ENCODE results near the gene KCNMB4.

The KCNMB4 gene

DNA sequence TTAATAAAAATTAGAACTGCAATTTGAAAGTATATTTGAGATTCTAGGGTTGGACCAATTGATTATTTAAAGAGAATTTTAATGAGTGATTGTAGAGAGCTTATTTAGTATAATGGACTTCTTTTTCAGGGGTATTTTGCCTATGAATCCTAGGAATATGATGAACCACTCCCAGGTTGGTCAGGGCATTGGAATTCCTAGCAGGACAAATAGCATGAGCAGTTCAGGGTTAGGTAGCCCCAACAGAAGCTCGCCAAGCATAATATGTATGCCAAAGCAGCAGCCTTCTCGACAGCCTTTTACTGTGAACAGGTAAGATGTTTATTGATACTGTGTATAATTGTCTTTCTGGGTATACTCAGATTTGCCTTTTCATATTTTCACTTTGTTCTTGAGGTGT, 35.9 kb upstream of the KCNMB4 start:
- no peak for DNase-seq (ENCODE audit: low read depth)

DNA sequence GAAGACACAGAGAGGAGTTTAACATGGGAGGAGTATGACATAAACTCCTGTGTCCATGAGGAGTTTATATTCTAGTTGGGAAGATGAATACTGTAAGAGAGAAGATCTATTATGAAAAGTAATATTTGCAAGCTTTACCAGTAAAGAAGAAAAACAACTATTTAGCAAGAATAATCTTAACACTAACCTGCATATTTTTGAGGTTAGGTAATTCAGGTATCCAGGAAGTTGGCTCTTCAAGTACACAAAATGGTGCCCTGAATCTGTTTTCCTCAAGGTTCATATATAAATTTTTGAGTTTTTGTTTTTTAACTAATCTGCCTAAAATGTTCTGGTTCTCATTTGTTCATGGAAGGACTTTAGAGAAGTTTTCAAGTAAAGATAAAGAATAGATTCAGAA, 33.9 kb upstream of the KCNMB4 start:
- TF ChIP-seq, protein P1, sequence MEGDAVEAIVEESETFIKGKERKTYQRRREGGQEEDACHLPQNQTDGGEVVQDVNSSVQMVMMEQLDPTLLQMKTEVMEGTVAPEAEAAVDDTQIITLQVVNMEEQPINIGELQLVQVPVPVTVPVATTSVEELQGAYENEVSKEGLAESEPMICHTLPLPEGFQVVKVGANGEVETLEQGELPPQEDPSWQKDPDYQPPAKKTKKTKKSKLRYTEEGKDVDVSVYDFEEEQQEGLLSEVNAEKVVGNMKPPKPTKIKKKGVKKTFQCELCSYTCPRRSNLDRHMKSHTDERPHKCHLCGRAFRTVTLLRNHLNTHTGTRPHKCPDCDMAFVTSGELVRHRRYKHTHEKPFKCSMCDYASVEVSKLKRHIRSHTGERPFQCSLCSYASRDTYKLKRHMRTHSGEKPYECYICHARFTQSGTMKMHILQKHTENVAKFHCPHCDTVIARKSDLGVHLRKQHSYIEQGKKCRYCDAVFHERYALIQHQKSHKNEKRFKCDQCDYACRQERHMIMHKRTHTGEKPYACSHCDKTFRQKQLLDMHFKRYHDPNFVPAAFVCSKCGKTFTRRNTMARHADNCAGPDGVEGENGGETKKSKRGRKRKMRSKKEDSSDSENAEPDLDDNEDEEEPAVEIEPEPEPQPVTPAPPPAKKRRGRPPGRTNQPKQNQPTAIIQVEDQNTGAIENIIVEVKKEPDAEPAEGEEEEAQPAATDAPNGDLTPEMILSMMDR (IDR thresholded peaks at IDR 0.05; ENCODE audit: low read length, missing control alignments): no peak
- H3K4me3 ChIP-seq (replicated peaks; ENCODE audit: low read depth, low read length): no peak overlapping the region
- DNase-seq (ENCODE audit: low read depth): no peak

More for the DNA sequence above, 35.9 kb upstream of the KCNMB4 start:
- TF ChIP-seq, protein P1 (IDR thresholded peaks at IDR 0.05; ENCODE audit: low read length, missing control alignments): no peak
- H3K4me3 ChIP-seq (replicated peaks; ENCODE audit: low read depth, low read length): no peak overlapping the region

DNA sequence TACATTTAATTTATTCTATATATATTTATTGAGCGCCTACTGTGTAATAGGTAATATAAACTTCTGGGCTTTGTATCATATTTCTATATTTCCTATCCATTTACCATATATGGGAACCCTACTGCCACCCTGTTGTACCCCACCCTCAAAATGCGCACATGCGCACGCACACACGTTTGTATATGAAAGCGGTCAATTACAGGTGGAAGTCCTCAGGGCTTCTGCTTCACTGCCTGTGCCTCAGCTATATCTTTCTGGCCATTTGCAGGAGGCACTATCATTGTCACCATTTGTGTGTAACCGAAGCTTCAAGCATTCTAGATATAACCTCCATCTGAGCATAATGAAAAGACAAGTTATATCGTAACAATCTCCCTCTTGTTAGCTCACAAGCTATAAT, 31.3 kb upstream of the KCNMB4 start:
- no peak overlapping the region for H3K4me3 ChIP-seq (replicated peaks; ENCODE audit: low read depth, low read length)
- TF ChIP-seq, protein P1 (IDR thresholded peaks at IDR 0.05; ENCODE audit: low read length, missing control alignments): no peak
- no peak for DNase-seq (ENCODE audit: low read depth)

DNA sequence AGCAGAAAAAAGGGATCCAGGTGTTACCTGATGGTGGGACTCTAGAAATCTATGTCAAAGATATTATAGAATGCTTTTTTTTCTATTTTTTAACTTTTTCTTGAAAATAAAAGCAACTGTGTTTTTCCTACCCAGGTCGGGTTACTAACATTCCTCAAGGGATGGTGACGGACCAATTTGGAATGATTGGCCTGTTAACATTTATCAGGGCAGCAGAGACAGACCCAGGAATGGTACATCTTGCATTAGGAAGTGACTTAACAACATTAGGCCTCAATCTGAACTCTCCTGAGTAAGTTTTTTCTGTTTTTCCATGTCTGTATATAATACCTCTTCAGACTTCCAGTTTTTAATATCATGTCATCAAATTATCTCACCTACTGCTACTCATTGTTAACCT, 27.6 kb upstream of the KCNMB4 start:
- no peak for DNase-seq (ENCODE audit: low read depth)
- TF ChIP-seq, protein P1 (IDR thresholded peaks at IDR 0.05; ENCODE audit: low read length, missing control alignments): no peak
- no peak overlapping the region for H3K4me3 ChIP-seq (replicated peaks; ENCODE audit: low read depth, low read length)

DNA sequence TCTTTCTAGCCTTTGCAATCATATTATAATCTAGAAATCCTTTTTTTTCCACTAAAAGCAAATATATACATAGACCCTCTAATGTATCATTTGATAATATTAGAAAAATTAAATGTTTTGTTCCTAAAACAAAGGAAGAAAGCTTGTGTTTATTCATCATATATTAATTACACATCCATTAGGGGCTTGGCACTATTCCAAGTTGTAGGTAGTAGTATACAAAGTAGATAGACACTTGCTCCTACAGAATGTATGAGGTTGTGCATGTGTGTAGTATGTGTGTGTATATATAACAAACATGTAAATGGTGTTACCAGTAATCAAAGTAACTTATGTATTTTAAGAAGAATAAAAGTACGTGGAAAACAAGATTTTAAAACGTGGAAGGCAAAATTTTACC, 15.0 kb upstream of the KCNMB4 start:
- TF ChIP-seq, protein P1 (IDR thresholded peaks at IDR 0.05; ENCODE audit: low read length, missing control alignments): no peak
- no peak overlapping the region for H3K4me3 ChIP-seq (replicated peaks; ENCODE audit: low read depth, low read length)
- DNase-seq (ENCODE audit: low read depth): no peak

DNA sequence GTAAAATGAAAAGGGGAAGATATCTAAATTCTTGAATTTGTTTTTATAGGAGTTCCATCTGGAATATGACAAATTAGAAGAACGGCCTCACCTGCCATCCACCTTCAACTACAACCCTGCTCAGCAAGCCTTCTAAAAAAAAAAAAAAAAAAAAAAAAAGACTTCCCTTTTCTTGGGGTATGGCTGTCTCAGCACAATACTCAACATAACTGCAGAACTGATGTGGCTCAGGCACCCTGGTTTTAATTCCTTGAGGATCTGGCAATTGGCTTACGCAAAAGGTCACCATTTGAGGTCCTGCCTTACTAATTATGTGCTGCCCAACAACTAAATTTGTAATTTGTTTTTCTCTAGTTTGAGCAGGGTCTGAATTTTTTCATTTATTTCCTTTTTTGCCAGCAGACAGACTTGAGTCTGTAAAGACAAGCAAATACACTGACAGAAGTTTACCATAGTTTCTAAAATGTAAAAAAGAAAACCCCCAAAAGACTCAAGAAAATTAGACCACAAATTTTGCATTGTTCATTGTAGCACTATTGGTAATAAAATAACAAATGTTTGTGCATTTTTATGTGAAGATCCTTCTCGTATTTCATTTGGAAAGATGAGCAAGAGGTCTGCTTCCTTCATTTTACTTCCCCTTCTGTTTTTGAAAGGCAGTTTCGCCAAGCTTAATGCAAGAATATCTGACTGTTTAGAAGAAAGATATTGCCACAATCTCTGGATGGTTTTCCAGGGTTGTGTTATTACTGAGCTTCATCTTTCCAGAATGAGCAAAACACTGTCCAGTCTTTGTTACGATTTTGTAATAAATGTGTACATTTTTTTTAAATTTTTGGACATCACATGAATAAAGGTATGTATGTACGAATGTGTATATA, 12.1 kb upstream of the KCNMB4 start:
- H3K4me3 ChIP-seq (replicated peaks; ENCODE audit: low read depth, low read length): no peak overlapping the region
- TF ChIP-seq, protein P1 (IDR thresholded peaks at IDR 0.05; ENCODE audit: low read length, missing control alignments): no peak
- DNase-seq (ENCODE audit: low read depth): no peak

DNA sequence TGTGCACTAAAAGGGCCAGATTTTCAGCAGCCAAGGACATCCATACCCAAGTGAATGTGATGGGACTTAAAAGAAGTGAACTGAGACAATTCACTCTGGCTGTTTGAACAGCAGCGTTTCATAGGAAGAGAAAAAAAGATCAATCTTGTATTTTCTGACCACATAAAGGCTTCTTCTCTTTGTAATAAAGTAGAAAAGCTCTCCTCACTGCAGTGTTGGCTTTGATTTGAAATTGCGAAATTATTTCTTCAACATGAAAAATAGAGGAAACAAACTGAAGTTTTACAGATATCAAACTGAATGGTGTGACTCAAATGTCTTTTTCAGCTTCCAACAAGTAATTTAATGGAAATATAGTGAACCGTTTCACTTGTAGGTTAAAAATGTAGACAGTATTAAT, 11.3 kb upstream of the KCNMB4 start:
- H3K4me3 ChIP-seq (replicated peaks; ENCODE audit: low read depth, low read length): no peak overlapping the region
- TF ChIP-seq, protein P1 (IDR thresholded peaks at IDR 0.05; ENCODE audit: low read length, missing control alignments): no peak
- peak; percentile 65 for DNase-seq (ENCODE audit: low read depth)

Data from fibroblast of pulmonary artery (primary cell).